Thoracic aorta (tissue), 2 donors: ENCODE measurements around the gene OR5C1. TPM values are rescaled to one million over a fixed set of nuclear protein-coding genes. Genes with fewer than 3 reads are reported as not detected.
A peak's percentile ranks its signal among the peaks of the same experiment; 100 is the strongest.
"Not testable (repeated sequence)": the region's sequence is repeated elsewhere in the genome, so short reads cannot be mapped to it uniquely, and the experiment has no call there.

Source experiments
- ATAC-seq: fragments of 150-250 bp; one replicate; pipeline ENCODE4 v1.8.0; 2017; ENCODE audit warnings: low read depth; ENCODE audit not compliant: insufficient number of reproducible peaks, low FRiP score
- DNase-seq: peaks from one replicate; pipeline ENCODE4 v3.0.0-alpha.2; 2020; ENCODE audit warnings: low spot score
- H3K27ac ChIP-seq, 2 donors: fragments of 200-600 bp; sonication (generic); 1 replicate in 1 of 2; 2 replicates in 1 of 2; pipeline ENCODE4 v1.5.1; 2016; ENCODE audit warnings: mild to moderate bottlenecking in 2 of 2, moderate library complexity in 2 of 2
- H3K27me3 ChIP-seq: fragments of 200-600 bp; sonication (generic); replicated peaks from 2 replicates; pipeline ENCODE4 v1.6.0; 2016; ENCODE audit warnings: mild to moderate bottlenecking; ENCODE audit not compliant: insufficient read depth
- H3K36me3 ChIP-seq: fragments of 200-600 bp; sonication (generic); one replicate; pipeline ENCODE4 v1.5.1; 2016
- H3K4me1 ChIP-seq, 2 donors: fragments of 200-600 bp; sonication (generic); 1 replicate in 1 of 2; 2 replicates in 1 of 2; pipeline versions ENCODE4 v1.5.1 to v1.6.0; 2016; ENCODE audit warnings: low read depth in 2 of 2, mild to moderate bottlenecking in 1 of 2; ENCODE audit not compliant: control insufficient read depth in 1 of 2
- H3K4me3 ChIP-seq: fragments of 200-600 bp; sonication (generic); 2 replicates; pipeline ENCODE4 v1.5.1; 2016; ENCODE audit warnings: mild to moderate bottlenecking
- H3K9me3 ChIP-seq: fragments of 200-600 bp; sonication (generic); 2 replicates; pipeline ENCODE4 v1.5.1; 2016
- CTCF ChIP-seq: fragments of 200-600 bp; sonication (generic); IDR thresholded peaks from one replicate; pipeline ENCODE4 v1.5.1; 2019; ENCODE audit warnings: antibody characterized with exemption
- total RNA-seq, 2 donors: library from RNA; depleted of rRNA; stranded (reverse); fragments of >200 nt; gene quantifications; one replicate each; pipeline versions ENCODE4 v1.1.0 to v1.2.3, GENCODE V29; 2016

The OR5C1 gene
- total RNA-seq, 2 donors from 2014 or later: not detected

GRCh38 chr9:122822056-122822455 is 33.3 kb downstream of the OR5C1 start:
- TF ChIP-seq CTCF: no peak
- no peak for ATAC-seq

GRCh38 chr9:122822938-122823337 is 34.2 kb downstream of the OR5C1 start:
- Histone ChIP-seq H3K9me3 (no peaks in the 10 kb centered on the region), H3K36me3 (peaks cover 18% of the 10 kb centered on the region), H3K4me1 (peaks cover 12 to 14% of the 10 kb centered on the region in 2 donors), H3K27ac (no peak overlapping the region), H3K27me3 (no peaks in the 10 kb centered on the region), H3K4me3 (no peak overlapping the region)
- DNase-seq (no peak), ATAC-seq (no peak)
- no peak for TF ChIP-seq CTCF

More at GRCh38 chr9:122822056-122822455, 33.3 kb downstream of the OR5C1 start:
- Histone ChIP-seq H3K9me3 (no peaks in the 10 kb centered on the region), H3K4me3 (no peak overlapping the region), H3K27me3 (no peaks in the 10 kb centered on the region), H3K4me1 (peaks cover 7 to 14% of the 10 kb centered on the region in 2 donors), H3K36me3 (peaks cover 22% of the 10 kb centered on the region), H3K27ac (no peak overlapping the region)
- DNase-seq: no peak

- Histone ChIP-seq H3K27me3 (no peaks in the 10 kb centered on the region), H3K36me3 (peaks cover 5% of the 10 kb centered on the region), H3K9me3 (no peaks in the 10 kb centered on the region), H3K27ac (peak overlapping the region; percentile 88 to 100), H3K4me3 (peak overlapping the region; percentile 98), H3K4me1 (peaks cover 12% of the 10 kb centered on the region in 2 donors)
- no peak for TF ChIP-seq CTCF
- DNase-seq: no peak
- peak; percentile 45 for ATAC-seq
Observed at GRCh38 chr9:122827761-122828093, 39.0 kb downstream of the OR5C1 start.

- not testable (repeated sequence) for ATAC-seq, DNase-seq
- H3K27ac ChIP-seq: peak overlapping the region; percentile 88 to 100
Observed at GRCh38 chr9:122828965-122829284, 40.2 kb downstream of the OR5C1 start.

GRCh38 chr9:122832194-122832593 is 43.5 kb downstream of the OR5C1 start:
- Histone ChIP-seq H3K4me3 (no peak overlapping the region), H3K27me3 (no peaks in the 10 kb centered on the region), H3K9me3 (no peaks in the 10 kb centered on the region), H3K4me1 (peaks cover 3% of the 10 kb centered on the region in 2 donors), H3K36me3 (no peaks in the 10 kb centered on the region), H3K27ac (no peak overlapping the region)
- TF ChIP-seq CTCF: no peak
- no peak for ATAC-seq
- no peak for DNase-seq

More at GRCh38 chr9:122828965-122829284, 40.2 kb downstream of the OR5C1 start:
- H3K36me3 ChIP-seq, H3K27me3 ChIP-seq, H3K9me3 ChIP-seq: not testable (repeated sequence)
- Histone ChIP-seq H3K4me3 (peak overlapping the region; percentile 98), H3K4me1 (peaks cover 12% of the 10 kb centered on the region in 2 donors)

- Histone ChIP-seq H3K27me3 (no peaks in the 10 kb centered on the region), H3K9me3 (no peaks in the 10 kb centered on the region), H3K36me3 (no peaks in the 10 kb centered on the region), H3K4me1 (no peaks in the 10 kb centered on the region), H3K4me3 (no peak overlapping the region), H3K27ac (no peak overlapping the region)
- no peak for TF ChIP-seq CTCF
- ATAC-seq (no peak), DNase-seq (no peak)
Observed at GRCh38 chr9:122835313-122835731, 46.6 kb downstream of the OR5C1 start.
